GM12878 (cell line): ENCODE data around the gene RNF126. TPM values are rescaled to one million over a fixed set of nuclear protein-coding genes. Genes with fewer than 3 reads are reported as not detected.

Source experiments
- ATAC-seq: fragments of 200-7000 bp; cut with Tn5 transposase; 3 replicates; pipeline ENCODE4 v1.9.1; 2020; ENCODE audit warnings: mild to moderate bottlenecking, moderate library complexity
- BruUV-seq: library from RNA; stranded (reverse); fragments of 400-500 nt; replicated peaks from 2 replicates; lab custom pipeline; 2021; lab: Mats Ljungman, UMichigan
- CTCF ChIA-PET: fragments of 300-600 bp; sonication (Branson Sonifier 250); formaldehyde crosslinking; extraction: SDS; loops from one replicate; lab custom pipeline; 2021; ENCODE audit warnings: inconsistent platforms; lab: Yijun Ruan, JAX
- POLR2A ChIA-PET: fragments of 350-600 bp; formaldehyde crosslinking; extraction: SDS; loops from one replicate; lab custom pipeline; 2021; ENCODE audit warnings: inconsistent platforms; lab: Charles Lee
- RAD21 ChIA-PET: fragments of 300-600 bp; sonication (Branson Sonifier 250); formaldehyde crosslinking; loops from one replicate; lab custom pipeline; 2023; ENCODE audit warnings: antibody characterized with exemption; ENCODE audit not compliant: unreplicated experiment; lab: Charles Lee
- SMC1A ChIA-PET: fragments of 300-600 bp; sonication (Branson Sonifier 250); formaldehyde crosslinking; loops from one replicate; lab custom pipeline; 2023; ENCODE audit not compliant: unreplicated experiment, uncharacterized antibody; lab: Charles Lee
- DNase-seq: peaks from one replicate; pipeline ENCODE4 v3.0.0-alpha.2; 2011; ENCODE audit warnings: low read depth, low spot score
- FAIRE-seq: peaks from 3 replicates; lab custom pipeline; 2011; peaks lifted over from hg19 to GRCh38; lab: Jason Lieb, UNC
- H2AFZ ChIP-seq: 2 replicates; pipeline ENCODE4 v1.6.0; 2011; ENCODE audit warnings: low read depth, low read length, control low read depth; ENCODE audit not compliant: control insufficient read depth
- H3K27ac ChIP-seq: 2 replicates; pipeline ENCODE4 v1.5.1; 2011; ENCODE audit warnings: control low read depth; ENCODE audit not compliant: control insufficient read depth, insufficient read depth
- H3K27me3 ChIP-seq, 2 experiments: replicated peaks in 1 of 2; 2 replicates each; pipeline versions ENCODE4 v1.6.0 to v1.6.1; 2011; ENCODE audit warnings: low read length in 1 of 2; ENCODE audit not compliant: control insufficient read depth in 2 of 2, insufficient read depth in 2 of 2
- H3K36me3 ChIP-seq, 2 experiments: 2 replicates each; pipeline ENCODE4 v1.5.1; 2011; ENCODE audit warnings: low read length in 1 of 2; ENCODE audit not compliant: control insufficient read depth in 2 of 2, insufficient read depth in 2 of 2
- H3K4me1 ChIP-seq: 2 replicates; pipeline ENCODE4 v1.6.1; 2011; ENCODE audit warnings: mild to moderate bottlenecking, low read length, moderate library complexity, mixed read lengths; ENCODE audit not compliant: control insufficient read depth, insufficient read depth
- H3K4me2 ChIP-seq: 2 replicates; pipeline ENCODE4 v1.6.0; 2011; ENCODE audit warnings: control low read depth; ENCODE audit not compliant: control insufficient read depth, insufficient read depth
- H3K4me3 ChIP-seq: fragments of 200-600 bp; sonication (generic); 2 replicates; pipeline ENCODE4 v1.5.1; 2016
- H3K79me2 ChIP-seq: 2 replicates; pipeline ENCODE4 v1.6.0; 2011; ENCODE audit warnings: low read length; ENCODE audit not compliant: control insufficient read depth, insufficient read depth
- H3K9ac ChIP-seq: 2 replicates; pipeline ENCODE4 v1.8.0; 2011; ENCODE audit warnings: low read length, control low read depth, mixed read lengths; ENCODE audit not compliant: control insufficient read depth, insufficient read depth
- H3K9me3 ChIP-seq: replicated peaks from 3 replicates; pipeline ENCODE4 v1.5.1; 2011; ENCODE audit warnings: mild to moderate bottlenecking, low read length; ENCODE audit not compliant: control insufficient read depth, insufficient read depth
- H4K20me1 ChIP-seq: 2 replicates; pipeline ENCODE4 v1.6.0; 2011; ENCODE audit not compliant: control insufficient read depth, insufficient read depth
- FOXK2 ChIP-seq: fragments of 450-650 bp; IDR thresholded peaks from 2 replicates; pipeline ENCODE4 v1.6.1; 2017; ENCODE audit warnings: mild to moderate bottlenecking, moderate library complexity
- KAT2A ChIP-seq: conservative IDR thresholded peaks from 2 replicates; pipeline ENCODE4 v1.6.1; 2011; ENCODE audit warnings: low read depth, low read length; ENCODE audit not compliant: control insufficient read depth
- LARP7 ChIP-seq: fragments of 450-650 bp; IDR thresholded peaks from 2 replicates; pipeline ENCODE4 v1.6.1; 2017; ENCODE audit warnings: mild to moderate bottlenecking
- MXI1 ChIP-seq: fragments of 150-350 bp; IDR thresholded peaks from 2 replicates; pipeline ENCODE4 v1.6.1; 2011; ENCODE audit warnings: low read depth, mild to moderate bottlenecking, inconsistent platforms, low read length, improper control_type of control experiment
- RAD21 ChIP-seq: IDR thresholded peaks from 2 replicates; pipeline ENCODE4 v1.6.1; 2011; ENCODE audit warnings: mild to moderate bottlenecking, low read depth, low read length, moderate library complexity; ENCODE audit not compliant: insufficient read depth
- RCOR1 ChIP-seq: conservative IDR thresholded peaks from 2 replicates; pipeline ENCODE4 v1.6.1; 2012; ENCODE audit warnings: low read depth, low read length, improper control_type of control experiment
- RELA ChIP-seq: fragments of 450-650 bp; IDR thresholded peaks from 2 replicates; pipeline ENCODE4 v1.8.0; 2014; ENCODE audit warnings: borderline replicate concordance; ENCODE audit not compliant: partially characterized antibody
- SRF ChIP-seq, 2 experiments: IDR thresholded peaks; 2 replicates each; pipeline ENCODE4 v1.6.1; 2011; ENCODE audit warnings: low read depth in 2 of 2, low read length in 2 of 2, mild to moderate bottlenecking in 1 of 2, moderate library complexity in 1 of 2
- STAT3 ChIP-seq: IDR thresholded peaks from 2 replicates; pipeline ENCODE4 v1.6.1; 2011; ENCODE audit warnings: low read depth, low read length, improper control_type of control experiment
- WRNIP1 ChIP-seq: IDR thresholded peaks from 2 replicates; pipeline ENCODE4 v1.6.1; 2011; ENCODE audit warnings: low read depth, low read length, improper control_type of control experiment, borderline replicate concordance
- ZBED1 ChIP-seq: IDR thresholded peaks from 2 replicates; pipeline ENCODE4 v1.6.1; 2016; ENCODE audit warnings: borderline replicate concordance
- ZNF24 ChIP-seq: fragments of 450-650 bp; IDR thresholded peaks from 2 replicates; pipeline ENCODE4 v1.6.1; 2017; ENCODE audit warnings: antibody characterized with exemption, mild to moderate bottlenecking
- WGBS: methylation state at CpG from one replicate; pipeline ENCODE4 v1.1.6; 2016; ENCODE audit warnings: low lambda C conversion rate; ENCODE audit not compliant: insufficient replicate concordance, insufficient coverage; ENCODE audit errors: missing lambda C conversion rate; 5-methylcytosine and 5-hydroxymethylcytosine counted together
- in situ Hi-C: fragments of 300-500 bp; cut with MboI; formaldehyde crosslinking; loops from 9 replicates; pipeline ENCODE4 v1.14.3; 2018; ENCODE audit warnings: mixed read lengths
- intact Hi-C: fragments of 100-400 bp; cut with micrococcal nuclease; formaldehyde crosslinking; loops from one replicate; pipeline ENCODE4 v1.14.2; 2022; ENCODE audit not compliant: unreplicated experiment
- polyA plus RNA-seq, 11 experiments: library from polyadenylated mRNA; depleted of rRNA in 4 of 11; unstranded in 6 of 11; stranded (reverse) in 5 of 11; fragments of >200 nt; fragmentation: Nextera tagmentation in 4 of 11; fragmentation: Illumina TruSeq in 1 of 11; extraction: Ambion mirVana in 4 of 11; extraction: Trizol in 1 of 11; gene quantifications; 1 replicate in 1 of 11; 2 replicates in 10 of 11; pipeline versions ENCODE4 v1.2.1 to v1.2.3, GENCODE V29; 2011 to 2016; ENCODE audit warnings: inconsistent platforms in 2 of 11, missing spikeins in 2 of 11, low read depth in 1 of 11
- total RNA-seq, 4 experiments: library from RNA; depleted of rRNA in 3 of 4; stranded (reverse); fragments of >200 nt in 3 of 4; fragmentation: Illumina TruSeq in 1 of 4; extraction: Trizol in 1 of 4; gene quantifications; 2 replicates each; pipeline versions ENCODE4 v1.2.1 to v1.2.3, GENCODE V29; 2013 to 2021
- TF ChIP-seq, protein P1 (sequence below): fragments of 450-650 bp; IDR thresholded peaks from 2 replicates; pipeline ENCODE4 v1.6.1; 2017; ENCODE audit warnings: mild to moderate bottlenecking, moderate library complexity
- TF ChIP-seq, protein P2 (sequence below): fragments of 450-650 bp; IDR thresholded peaks from 2 replicates; pipeline ENCODE4 v1.6.1; 2018; ENCODE audit warnings: borderline replicate concordance, mild to moderate bottlenecking; ENCODE audit not compliant: partially characterized antibody
- TF ChIP-seq, protein P3 (sequence below): IDR thresholded peaks from 2 replicates; pipeline ENCODE4 v1.6.1; 2012; ENCODE audit warnings: low read depth, low read length, improper control_type of control experiment
- TF ChIP-seq, protein P4 (sequence below): fragments of 450-650 bp; IDR thresholded peaks from 2 replicates; pipeline ENCODE4 v1.6.1; 2018; ENCODE audit warnings: mild to moderate bottlenecking, low read depth, moderate library complexity; ENCODE audit not compliant: partially characterized antibody

RNF126 gene
- total and polyA plus RNA-seq, 10 of the 15 experiments (the other 5 are each of a cell fraction or from before 2014, with no cell fraction given) = 0.45 to 100 (median 50.6) TPM

DNA sequence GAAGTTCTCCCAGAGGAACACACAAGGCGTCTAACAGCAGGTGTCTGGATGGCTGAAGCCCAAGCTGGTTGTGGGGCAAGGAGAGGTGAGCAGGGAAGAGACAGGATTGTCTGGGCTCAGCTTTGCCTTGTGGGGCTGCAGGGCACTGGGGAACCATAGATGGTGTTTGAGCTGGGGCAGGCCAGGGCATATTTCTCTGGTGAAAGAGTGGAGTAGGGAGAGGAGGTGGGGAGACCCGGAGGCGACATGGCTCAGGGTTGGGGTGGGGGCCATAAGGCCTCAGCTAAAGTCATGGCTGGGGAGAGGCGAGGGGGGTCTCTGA is 40.3 kb upstream of the RNF126 start:
- intact Hi-C loops = loop anchor here (2.0 kb wide), 1 partner anchor 22 kb away; no protein-coding TSS in a partner anchor
- TF ChIP-seq RCOR1 (no peak), WRNIP1 (no peak), RELA (no peak), LARP7 (no peak), ZNF24 (no peak), MXI1 (no peak), ZBED1 (no peak), FOXK2 (no peak), KAT2A (no peak), SRF (IDR thresholded peaks at IDR 0.05; ENCODE audit: low read depth in 2 of 2, low read length in 2 of 2) (no peak), RAD21 (no peak), STAT3 (no peak)
- TF ChIP-seq, protein P1, sequence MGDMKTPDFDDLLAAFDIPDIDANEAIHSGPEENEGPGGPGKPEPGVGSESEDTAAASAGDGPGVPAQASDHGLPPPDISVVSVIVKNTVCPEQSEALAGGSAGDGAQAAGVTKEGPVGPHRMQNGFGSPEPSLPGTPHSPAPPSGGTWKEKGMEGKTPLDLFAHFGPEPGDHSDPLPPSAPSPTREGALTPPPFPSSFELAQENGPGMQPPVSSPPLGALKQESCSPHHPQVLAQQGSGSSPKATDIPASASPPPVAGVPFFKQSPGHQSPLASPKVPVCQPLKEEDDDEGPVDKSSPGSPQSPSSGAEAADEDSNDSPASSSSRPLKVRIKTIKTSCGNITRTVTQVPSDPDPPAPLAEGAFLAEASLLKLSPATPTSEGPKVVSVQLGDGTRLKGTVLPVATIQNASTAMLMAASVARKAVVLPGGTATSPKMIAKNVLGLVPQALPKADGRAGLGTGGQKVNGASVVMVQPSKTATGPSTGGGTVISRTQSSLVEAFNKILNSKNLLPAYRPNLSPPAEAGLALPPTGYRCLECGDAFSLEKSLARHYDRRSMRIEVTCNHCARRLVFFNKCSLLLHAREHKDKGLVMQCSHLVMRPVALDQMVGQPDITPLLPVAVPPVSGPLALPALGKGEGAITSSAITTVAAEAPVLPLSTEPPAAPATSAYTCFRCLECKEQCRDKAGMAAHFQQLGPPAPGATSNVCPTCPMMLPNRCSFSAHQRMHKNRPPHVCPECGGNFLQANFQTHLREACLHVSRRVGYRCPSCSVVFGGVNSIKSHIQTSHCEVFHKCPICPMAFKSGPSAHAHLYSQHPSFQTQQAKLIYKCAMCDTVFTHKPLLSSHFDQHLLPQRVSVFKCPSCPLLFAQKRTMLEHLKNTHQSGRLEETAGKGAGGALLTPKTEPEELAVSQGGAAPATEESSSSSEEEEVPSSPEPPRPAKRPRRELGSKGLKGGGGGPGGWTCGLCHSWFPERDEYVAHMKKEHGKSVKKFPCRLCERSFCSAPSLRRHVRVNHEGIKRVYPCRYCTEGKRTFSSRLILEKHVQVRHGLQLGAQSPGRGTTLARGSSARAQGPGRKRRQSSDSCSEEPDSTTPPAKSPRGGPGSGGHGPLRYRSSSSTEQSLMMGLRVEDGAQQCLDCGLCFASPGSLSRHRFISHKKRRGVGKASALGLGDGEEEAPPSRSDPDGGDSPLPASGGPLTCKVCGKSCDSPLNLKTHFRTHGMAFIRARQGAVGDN = no peak
- TF ChIP-seq, protein P2, sequence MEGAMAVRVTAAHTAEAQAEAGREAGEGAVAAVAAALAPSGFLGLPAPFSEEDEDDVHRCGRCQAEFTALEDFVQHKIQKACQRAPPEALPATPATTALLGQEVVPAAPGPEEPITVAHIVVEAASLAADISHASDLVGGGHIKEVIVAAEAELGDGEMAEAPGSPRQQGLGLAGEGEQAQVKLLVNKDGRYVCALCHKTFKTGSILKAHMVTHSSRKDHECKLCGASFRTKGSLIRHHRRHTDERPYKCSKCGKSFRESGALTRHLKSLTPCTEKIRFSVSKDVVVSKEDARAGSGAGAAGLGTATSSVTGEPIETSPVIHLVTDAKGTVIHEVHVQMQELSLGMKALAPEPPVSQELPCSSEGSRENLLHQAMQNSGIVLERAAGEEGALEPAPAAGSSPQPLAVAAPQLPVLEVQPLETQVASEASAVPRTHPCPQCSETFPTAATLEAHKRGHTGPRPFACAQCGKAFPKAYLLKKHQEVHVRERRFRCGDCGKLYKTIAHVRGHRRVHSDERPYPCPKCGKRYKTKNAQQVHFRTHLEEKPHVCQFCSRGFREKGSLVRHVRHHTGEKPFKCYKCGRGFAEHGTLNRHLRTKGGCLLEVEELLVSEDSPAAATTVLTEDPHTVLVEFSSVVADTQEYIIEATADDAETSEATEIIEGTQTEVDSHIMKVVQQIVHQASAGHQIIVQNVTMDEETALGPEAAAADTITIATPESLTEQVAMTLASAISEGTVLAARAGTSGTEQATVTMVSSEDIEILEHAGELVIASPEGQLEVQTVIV = no peak
- TF ChIP-seq, protein P3, sequence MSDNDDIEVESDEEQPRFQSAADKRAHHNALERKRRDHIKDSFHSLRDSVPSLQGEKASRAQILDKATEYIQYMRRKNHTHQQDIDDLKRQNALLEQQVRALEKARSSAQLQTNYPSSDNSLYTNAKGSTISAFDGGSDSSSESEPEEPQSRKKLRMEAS = no peak
- TF ChIP-seq, protein P4, sequence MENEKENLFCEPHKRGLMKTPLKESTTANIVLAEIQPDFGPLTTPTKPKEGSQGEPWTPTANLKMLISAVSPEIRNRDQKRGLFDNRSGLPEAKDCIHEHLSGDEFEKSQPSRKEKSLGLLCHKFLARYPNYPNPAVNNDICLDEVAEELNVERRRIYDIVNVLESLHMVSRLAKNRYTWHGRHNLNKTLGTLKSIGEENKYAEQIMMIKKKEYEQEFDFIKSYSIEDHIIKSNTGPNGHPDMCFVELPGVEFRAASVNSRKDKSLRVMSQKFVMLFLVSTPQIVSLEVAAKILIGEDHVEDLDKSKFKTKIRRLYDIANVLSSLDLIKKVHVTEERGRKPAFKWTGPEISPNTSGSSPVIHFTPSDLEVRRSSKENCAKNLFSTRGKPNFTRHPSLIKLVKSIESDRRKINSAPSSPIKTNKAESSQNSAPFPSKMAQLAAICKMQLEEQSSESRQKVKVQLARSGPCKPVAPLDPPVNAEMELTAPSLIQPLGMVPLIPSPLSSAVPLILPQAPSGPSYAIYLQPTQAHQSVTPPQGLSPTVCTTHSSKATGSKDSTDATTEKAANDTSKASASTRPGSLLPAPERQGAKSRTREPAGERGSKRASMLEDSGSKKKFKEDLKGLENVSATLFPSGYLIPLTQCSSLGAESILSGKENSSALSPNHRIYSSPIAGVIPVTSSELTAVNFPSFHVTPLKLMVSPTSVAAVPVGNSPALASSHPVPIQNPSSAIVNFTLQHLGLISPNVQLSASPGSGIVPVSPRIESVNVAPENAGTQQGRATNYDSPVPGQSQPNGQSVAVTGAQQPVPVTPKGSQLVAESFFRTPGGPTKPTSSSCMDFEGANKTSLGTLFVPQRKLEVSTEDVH = no peak

More for the DNA sequence above, 40.3 kb upstream of the RNF126 start:
- Histone ChIP-seq H3K79me2 (no peaks in the 10 kb centered on the region), H2AFZ (no peak overlapping the region), H3K4me1 (no peaks in the 10 kb centered on the region), H3K27ac (no peak overlapping the region), H3K4me3 (no peak overlapping the region), H3K27me3 (peaks cover 0 to 2% of the 10 kb centered on the region in 2 experiments; a peak in 2 of 4 replicates), H4K20me1 (no peaks in the 10 kb centered on the region), H3K4me2 (no peak overlapping the region), H3K9ac (no peak overlapping the region), H3K36me3 (no peaks in the 10 kb centered on the region), H3K9me3 (no peaks in the 10 kb centered on the region; the same call in 2 of the 3 replicates)
- FAIRE-seq (no peak), ATAC-seq (no peak; the same call in 2 of the 3 replicates), DNase-seq (no peak)
- SMC1A ChIA-PET = no interaction called here
- POLR2A ChIA-PET = no interaction called here
- in situ Hi-C loops = no loop called here
- no TSS peak for BruUV-seq
- RAD21 ChIA-PET = no interaction called here
- CTCF ChIA-PET = interaction anchor here (1.4 to 1.8 kb wide), 2 partner anchors 26 to 31 kb away, joined by 3 to 4 read pairs; no protein-coding TSS in a partner anchor
- 3% methylated on average over 4 of the region's 4 CpGs for WGBS
